ENCODE data around the gene ATP10A.

Gene ATP10A

GRCh38 chr15:25736461-25736860, 126.7 kb downstream of the ATP10A start:
- DNase-seq, result no peak

- no peak for DNase-seq
Measured at GRCh38 chr15:25735550-25736384, 127.4 kb downstream of the ATP10A start.

GRCh38 chr15:25734680-25735355, 128.3 kb downstream of the ATP10A start:
- DNase-seq, result no peak

GRCh38 chr15:25733856-25734679, 129.1 kb downstream of the ATP10A start:
- no peak for DNase-seq

- DNase-seq, result no peak
Measured at GRCh38 chr15:25733036-25733855, 129.9 kb downstream of the ATP10A start.

- no peak for DNase-seq
Measured at GRCh38 chr15:25732191-25732590, 130.9 kb downstream of the ATP10A start.

- no peak for DNase-seq
Measured at GRCh38 chr15:25731411-25731810, 131.7 kb downstream of the ATP10A start.

- DNase-seq, result no peak
Measured at GRCh38 chr15:25730918-25731317, 132.2 kb downstream of the ATP10A start.

- DNase-seq, result no peak
Measured at GRCh38 chr15:25728816-25729215, 134.3 kb downstream of the ATP10A start.

- no peak for DNase-seq
Measured at GRCh38 chr15:25727867-25728600, 135.1 kb downstream of the ATP10A start.

GRCh38 chr15:25727116-25727515, 136.0 kb downstream of the ATP10A start:
- no peak for DNase-seq

- DNase-seq, result no peak
Measured at GRCh38 chr15:25725758-25726157, 137.4 kb downstream of the ATP10A start.

GRCh38 chr15:25724899-25725298, 138.2 kb downstream of the ATP10A start:
- DNase-seq, result no peak

- no peak for DNase-seq
Measured at GRCh38 chr15:25721605-25721955, 141.5 kb downstream of the ATP10A start.

GRCh38 chr15:25719101-25719985, 143.8 kb downstream of the ATP10A start:
- DNase-seq, result no peak

GRCh38 chr15:25718597-25718996, 144.5 kb downstream of the ATP10A start:
- no peak for DNase-seq

- no peak for DNase-seq
Measured at GRCh38 chr15:25718169-25718536, 145.0 kb downstream of the ATP10A start.

- no peak for DNase-seq
Measured at GRCh38 chr15:25717457-25718168, 145.5 kb downstream of the ATP10A start.

- DNase-seq, result no peak
Measured at GRCh38 chr15:25717127-25717456, 146.0 kb downstream of the ATP10A start.

- no peak for DNase-seq
Measured at GRCh38 chr15:25716414-25717126, 146.6 kb downstream of the ATP10A start.
